Measurements from ENCODE around the gene CPN2.

Gene CPN2

DNA sequence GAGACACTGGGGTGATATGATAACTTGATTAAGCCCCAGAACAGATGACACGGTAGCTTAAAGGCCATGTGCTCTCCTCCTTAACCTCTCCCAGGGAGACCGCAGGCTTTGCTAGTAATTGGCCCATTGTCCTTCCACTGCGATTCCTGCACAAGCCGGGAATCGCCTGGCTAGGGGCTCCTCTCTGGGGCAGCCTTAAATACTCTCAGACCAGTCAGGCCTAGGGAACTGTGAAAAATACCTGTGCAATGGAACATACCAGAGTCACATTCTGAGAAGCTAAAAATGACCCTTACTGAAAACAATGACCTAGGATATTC is 56.3 kb downstream of the CPN2 start:
- DNase-seq (ENCODE audit: low read depth) = no peak

- no peak for DNase-seq (ENCODE audit: low read depth)
Measured at GRCh38 chr3:194294199-194294894, 56.8 kb downstream of the CPN2 start.

GRCh38 chr3:194293546-194294198 is 57.5 kb downstream of the CPN2 start:
- no peak for DNase-seq (ENCODE audit: low read depth)

DNA sequence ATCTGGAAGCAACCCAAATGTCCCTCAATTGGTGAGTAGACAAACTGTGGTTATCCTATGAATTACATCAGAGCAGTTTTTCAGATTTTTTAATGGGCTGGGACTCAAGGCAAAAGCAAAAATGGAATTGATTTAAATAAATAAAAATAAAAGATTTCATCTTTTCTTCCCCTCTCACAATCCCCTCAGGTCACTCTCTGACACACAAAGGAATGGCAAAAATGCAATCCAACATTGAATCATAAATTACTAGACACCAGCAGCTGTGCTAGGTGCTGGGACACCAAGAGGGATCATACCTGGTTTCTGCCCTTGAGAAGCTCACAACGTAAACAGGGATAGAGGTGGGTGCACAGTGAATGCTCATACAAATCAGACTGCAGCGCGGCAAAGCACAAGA is 58.8 kb downstream of the CPN2 start:
- no peak for DNase-seq (ENCODE audit: low read depth)

Measured in GM04504 (cell line).